Activated T-helper 1 cell treated with anti-CD3 and anti-CD28 coated beads, Interleukin-2, amount 50 U/mL, for 16 hours (primary cell): ENCODE measurements around the gene AIFM1.
A peak's percentile ranks its signal among the peaks of the same experiment; 100 is the strongest.
"Not testable (repeated sequence)": the region's sequence is repeated elsewhere in the genome, so short reads cannot be mapped to it uniquely, and the experiment has no call there.

Experiments
- DNase-seq, 2 donors: peaks; one replicate each; pipeline ENCODE4 v3.0.0-alpha.2; 2020; ENCODE audit warnings: low read depth in 1 of 2, low spot score in 1 of 2

Gene AIFM1

DNA sequence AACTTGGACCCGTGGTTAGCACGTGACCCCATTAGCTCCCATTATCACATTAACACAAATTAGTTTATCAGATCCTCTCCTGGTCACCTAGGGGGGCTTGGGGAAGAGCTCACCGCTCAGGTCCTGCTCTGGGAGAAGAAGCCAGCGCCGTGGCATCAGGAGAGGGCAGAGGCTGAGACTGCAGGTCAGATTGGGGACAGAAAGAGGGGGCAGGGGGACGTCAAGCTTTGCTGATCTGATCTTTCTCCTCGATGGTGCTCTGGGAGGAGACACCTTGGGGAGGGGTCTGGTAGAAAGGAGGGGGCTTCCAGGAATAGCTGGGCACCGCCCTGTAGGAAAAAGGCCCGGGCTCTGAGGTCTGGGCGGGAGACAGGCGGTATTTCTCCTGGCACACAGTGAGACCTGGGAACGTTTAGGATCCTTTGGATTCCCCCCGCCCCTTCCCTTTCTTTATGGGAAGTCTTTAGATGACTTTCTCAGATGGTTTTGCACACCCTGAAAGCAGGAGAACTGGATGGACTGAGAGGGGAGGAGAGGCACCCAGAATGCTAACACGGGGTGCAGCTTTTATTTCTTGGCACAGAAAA, 46.2 kb downstream of the AIFM1 start:
- DNase-seq: no peak

DNA sequence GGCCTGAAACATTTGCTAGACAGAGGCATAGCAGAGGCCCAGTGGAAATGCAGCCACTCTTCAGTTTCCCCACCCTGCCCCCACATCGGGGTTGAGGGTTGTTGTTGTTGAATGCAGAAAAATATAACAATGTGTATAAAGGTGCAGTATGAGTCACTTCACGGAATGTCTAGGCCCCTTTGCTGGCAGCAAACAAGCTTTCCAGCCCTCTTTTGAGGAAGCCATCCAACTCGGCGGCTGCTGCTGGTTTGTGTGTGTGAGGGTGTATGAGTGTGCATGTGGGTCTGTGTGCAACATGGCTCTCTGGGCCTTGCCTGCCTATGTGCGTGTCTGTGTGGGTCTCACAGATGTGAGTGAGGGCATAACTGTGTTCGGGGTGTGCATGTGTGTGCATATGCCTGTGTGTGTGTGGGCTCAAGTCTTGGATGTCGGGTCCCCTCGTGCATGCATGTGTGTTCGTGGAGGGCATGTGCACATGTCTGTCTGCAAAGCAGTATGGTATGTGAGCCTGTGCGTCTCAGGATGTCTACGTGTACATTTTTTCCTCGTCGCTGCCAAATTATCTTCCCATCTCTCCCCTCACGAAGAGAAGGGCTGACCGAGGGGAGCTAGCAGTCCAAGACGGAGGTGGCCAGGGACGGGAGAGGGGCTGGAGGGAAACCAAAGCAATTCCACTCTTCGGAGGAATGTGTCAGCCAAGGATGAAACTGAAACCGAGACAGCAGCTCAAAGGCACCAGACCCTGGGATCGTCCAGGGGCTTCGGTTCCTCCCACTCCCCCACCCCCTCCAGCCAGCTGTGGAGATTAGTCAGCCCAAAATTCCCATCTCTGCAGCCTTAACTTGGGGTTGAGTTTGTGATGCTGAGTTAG, 47.0 kb downstream of the AIFM1 start:
- no peak for DNase-seq

DNA sequence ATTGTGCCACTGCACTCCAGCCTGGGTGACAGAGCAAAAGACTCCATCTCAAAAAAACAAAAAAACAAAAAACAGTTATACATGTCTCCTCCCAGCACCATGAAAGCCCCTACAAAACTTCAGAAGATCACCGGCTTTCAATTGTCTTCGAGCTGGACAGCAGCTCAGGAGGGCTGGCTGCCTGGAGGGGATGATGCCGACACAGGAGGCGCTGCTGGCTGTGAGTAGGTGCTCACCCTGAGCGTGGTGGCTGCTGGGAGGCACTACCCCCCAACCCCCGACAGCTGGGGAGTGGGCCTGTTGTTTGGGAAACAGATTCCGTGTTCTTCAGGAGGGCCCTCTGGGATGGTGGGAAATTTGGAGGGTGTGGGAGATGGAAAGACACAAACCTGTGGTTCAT, 48.5 kb downstream of the AIFM1 start:
- DNase-seq: no peak

DNA sequence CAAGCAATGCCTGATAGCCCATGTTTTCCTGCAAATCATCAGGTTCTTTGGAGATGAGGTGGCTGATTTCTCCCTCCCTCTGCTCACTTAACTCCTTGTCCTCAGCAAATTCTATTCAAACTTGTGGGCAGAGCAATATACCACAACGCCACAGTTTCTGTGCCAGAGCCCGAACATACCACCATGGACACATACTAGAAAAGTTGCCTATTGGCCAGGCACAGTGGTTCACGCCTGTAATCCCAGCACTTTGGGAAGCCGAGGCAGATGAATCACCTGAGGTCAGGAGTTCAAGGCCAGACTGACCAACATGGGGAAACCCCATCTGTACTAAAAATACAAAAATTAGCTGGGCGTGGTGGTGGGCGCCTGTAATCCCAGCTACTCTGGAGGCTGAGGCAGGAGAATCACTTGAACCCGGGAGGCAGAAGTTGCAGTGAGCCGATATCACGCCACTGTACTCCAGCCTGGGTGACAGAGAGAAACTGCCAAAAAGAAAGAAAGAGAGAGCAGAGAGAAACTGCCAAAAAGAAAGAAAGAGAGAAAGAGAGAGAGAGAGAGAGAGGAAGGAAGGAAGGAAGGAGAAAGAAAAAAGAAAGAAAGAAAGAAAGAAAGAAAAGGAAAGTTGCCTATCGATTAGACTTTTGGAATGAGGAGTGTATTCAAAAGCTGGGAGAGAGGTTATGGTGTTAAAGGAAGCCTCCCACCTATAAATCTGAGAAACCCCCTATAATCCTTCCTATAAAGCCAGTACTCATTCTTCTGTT, 50.3 kb downstream of the AIFM1 start:
- not testable (repeated sequence) for DNase-seq

DNA sequence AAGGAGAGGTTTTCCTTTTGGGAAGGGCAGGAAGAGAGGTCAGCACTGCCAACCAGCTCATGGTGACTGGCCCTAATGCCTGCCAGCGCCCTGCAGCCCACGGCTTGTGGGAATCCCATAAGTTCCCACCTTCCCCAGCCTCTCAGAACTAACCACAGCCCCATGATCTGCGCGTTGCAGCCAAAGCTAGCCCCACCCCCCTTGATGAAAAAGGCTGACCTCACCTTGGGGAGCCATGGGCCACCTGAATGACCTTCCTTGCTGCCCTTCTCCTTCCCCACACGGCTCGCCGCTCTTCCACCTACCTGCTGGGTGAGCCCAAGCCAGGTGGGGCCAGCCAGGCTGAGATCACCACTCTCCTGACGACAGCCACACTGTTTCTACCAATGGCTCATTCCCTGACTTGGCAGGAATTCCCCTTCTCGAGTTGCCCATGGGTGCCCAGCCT, 51.5 kb downstream of the AIFM1 start:
- DNase-seq: no peak

DNA sequence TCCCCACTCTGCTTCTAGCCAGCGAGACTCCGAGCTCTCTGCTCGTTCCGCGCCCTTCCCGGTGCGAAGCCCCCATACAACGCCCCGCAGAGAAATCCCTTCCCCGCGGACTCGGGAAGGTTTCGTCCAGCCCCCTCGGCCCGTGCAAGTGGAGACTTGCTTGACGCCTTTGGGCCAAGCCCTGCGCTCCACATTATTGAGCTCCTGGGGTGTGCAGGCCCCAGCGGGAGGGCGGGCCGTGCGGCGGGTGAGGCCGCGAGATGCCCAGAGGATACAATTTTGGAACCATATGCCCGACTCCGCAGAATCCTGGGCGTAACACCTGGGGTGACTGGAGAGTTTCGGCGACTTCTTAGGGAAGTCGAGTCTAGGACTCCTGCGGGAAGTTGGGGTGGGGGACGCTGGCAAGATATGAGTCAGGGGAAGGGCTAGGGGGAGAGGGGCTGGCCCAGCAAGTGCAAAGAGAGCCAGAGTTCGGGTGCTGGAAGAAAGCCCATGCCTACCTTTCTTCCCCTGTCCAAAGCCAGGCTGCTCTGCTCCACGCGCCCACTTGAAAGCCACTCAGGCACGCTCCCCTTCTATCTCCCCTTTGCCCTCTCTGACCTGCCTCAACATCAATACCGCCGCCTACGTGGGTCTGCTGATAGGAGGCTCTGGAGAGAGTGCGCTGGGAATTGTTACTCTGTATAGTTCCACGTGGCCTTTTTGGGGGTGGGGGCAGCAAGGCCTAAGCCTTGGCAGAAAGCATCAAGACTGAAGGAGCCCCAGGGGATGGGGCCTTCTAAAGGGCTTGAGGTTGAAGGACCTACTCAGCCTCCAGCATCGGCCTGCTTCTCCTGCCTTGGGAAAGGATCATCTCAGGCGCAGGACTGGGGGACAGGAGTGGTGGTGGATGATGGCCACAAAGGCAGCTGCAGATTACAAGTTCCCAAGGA, 54.2 kb downstream of the AIFM1 start:
- DNase-seq: no peak

DNA sequence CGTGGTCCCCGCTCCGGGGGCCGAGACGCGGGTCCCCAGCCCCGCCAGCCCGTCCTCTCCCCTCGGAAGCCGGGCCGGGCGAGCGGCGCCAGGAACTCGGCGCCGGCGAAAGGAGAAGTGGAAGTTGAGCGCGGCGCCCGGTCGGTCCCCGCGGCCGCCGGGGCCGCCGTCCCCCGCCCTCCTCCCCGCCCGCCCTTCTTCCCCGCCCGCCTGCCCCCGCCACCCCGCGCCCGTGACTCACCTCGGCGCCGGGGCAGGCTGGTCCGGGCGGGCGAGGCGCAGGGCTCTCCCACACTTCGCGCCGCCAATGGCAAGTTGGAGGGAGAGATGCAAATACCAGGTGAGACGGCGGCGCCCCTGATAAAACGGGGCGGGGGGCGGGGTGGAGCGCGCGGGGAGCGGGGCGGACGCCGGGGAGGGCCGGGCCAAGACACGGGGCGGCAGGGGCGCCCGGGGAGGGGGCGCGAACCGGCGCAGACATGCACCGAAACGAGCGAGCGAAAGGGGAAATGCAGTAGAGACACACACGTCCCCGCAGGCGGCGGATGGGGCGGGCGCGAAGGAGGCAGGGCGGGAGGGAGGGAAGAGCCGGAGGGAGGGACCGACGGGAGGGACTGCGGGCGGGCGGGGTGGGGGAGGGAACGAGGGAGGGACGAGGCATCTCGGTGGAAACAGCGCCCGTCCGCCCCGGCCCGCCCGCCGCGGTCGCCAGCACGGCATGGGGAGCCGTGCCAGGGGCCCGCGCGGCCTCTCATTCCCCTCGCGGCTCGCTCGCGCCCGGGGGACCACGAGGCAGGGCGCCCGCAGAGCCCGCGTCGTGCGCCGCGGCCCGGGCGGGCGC, 55.0 kb downstream of the AIFM1 start, which contains the start of gene ELF4:
TSS of gene ELF4 (minus strand) at position 119 of the 841 bp plus-strand sequence. CDS start 29,167 bp downstream, outside the sequence.
- peak in 1 of 2 donors; percentile 40 for DNase-seq

DNA sequence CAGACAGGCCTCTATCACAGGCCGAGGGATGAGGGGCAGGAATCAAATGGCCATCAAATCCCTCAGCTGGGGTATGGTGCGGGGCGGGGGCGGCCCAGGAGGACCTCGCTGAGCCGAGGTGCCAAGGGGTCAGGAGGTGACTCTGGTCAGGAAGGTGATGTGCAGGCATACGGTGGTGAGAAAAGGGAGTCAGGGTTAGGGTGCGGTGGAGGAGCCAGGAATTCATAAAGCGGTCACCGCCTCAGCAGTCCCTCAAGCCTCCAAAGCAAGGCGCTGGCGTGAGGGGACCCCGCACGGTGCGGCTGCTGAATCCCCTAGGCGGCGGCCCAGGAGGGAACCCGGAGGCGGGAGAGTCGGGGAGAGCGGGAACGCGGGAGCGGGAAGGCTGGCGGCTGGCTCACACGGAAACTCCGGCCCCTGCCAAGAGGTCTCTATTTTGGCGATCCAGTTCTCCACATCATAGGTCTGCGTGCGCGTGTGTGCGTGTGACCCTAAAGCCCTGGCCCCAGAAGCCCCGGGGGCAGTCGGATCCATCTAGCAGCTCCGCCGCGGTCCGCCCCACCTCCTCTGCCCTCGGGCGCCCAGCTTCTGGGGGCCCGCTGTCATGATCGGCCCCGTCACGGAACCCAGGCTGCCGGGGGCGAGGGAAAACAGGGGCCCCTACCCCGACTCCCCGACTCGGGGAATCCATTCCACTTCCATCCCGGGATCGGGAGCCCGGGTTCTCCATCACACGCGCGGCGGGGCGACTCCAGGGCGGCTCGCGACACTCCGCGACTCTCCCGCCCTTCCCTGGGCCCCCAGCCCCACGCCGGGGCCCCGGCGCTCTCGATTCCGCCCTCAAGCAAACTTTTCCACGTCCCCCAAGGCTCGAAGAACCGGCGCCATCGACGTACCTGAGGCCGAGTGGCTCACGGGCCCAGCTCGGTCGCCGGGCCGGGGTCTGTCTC, 55.9 kb downstream of the AIFM1 start:
- DNase-seq: no peak

DNA sequence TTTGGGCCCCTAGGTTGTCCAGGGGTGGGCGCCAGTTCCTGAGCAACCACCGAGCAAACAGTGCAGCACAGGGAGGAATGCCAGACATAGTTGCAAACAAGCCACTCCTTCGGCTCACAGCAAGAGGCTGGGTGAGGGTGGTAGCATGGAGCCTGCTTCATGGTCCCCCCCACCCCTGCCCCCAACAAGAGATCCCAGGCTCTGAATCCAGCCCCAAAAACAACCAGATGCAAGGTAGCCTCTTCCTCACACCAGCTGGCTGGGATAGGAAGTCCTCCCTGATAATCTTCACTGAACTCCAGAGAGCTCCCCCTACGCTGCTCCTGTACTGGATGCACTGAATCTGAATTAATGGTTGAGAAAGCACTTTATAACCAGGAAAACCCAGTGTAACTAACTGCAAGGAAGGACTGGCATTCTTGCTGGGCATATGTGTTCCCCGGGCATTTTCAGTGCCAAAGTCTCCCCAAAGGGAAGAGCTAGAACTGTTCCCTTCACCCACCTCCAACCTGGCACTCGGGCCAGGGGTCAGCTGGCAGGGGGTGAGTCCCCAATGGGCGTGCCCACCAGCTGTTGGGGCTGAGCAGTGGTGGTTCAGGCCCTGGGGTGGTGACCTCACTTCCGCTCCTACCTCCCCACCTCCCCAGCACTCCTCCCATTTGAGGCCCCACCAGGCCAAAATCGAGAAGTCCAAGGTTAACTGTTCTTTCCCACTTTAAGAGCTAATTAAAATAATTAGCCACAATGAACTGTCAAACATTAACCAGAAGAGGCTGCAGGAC, 56.8 kb downstream of the AIFM1 start:
- DNase-seq: no peak

DNA sequence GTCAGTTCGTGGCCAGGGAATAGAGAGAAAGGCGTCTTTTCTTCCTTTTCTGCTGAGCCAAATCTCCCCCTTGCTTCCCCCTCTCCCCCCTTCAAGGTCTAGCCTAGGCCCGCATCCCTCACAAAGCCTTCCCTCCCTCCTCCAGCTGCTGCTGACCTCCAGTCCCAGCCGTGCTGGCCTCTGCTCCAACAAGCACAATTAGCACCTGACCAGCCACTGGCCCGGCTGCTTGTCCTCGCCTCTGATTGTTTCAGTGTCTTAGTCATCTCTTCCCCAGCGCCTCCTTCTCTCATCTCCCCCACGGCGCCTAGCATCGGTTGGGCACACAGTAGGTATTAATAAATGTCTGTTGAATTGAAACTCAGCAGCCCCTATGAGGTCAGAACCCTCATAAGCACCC, 59.6 kb downstream of the AIFM1 start:
- no peak for DNase-seq

DNA sequence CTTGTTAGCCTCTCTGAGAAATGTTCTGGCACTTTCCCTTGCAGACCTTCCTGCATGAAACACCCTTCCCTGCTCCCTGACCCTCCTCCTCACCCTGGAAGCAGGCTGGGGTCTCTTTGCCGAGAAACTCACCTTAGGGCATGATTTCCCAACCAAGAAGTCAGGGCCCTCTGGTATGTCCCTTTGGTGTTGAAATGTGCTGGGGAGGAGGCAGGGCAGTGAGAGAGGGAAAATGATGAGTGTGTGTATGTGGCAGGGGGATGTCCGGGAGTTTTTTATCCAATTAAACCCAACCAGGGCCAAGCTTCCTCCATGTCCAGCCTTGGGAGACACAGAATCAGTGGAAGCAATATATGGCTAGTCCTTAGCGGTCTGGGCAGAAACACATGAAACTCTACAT, 60.4 kb downstream of the AIFM1 start:
- no peak for DNase-seq

DNA sequence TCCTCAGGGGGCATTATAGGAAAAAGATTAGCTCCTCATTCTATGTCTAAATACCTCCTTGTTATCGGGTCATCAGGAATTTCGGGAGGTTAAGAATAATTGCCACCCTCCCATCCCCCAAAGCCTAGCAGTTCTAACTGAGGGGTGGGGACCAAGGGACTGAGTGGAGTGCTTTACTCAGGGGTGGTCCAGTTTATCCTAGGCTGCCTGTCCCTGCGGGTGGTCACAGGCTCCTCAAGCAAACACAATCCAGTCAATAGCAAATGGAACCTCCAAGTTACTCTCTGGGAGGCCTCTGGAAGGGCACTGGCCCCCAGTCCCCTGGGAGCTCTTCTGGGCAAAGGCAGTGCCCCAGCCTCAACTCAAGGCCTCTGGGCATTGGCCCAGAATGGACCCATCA, 62.0 kb downstream of the AIFM1 start:
- no peak for DNase-seq

DNA sequence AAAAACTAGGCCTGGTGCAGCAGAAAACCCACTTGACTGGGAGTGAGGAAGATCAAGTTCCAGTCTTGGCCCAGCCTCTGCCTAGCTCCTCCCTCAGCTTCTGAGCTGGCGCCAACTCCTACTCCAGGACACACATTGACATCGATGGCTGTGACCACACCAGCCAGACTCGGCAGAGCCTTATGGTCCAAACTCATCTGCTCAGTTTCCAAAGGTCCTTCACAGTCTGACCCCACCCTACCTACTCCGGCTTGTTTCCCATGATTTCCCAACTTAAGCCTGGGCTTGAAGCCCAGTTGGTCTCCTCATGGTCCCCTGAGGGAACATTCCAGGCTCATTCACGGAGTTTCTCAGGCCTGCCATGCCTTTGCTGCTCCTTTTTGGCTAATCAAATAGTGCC, 65.5 kb downstream of the AIFM1 start:
- DNase-seq: no peak

DNA sequence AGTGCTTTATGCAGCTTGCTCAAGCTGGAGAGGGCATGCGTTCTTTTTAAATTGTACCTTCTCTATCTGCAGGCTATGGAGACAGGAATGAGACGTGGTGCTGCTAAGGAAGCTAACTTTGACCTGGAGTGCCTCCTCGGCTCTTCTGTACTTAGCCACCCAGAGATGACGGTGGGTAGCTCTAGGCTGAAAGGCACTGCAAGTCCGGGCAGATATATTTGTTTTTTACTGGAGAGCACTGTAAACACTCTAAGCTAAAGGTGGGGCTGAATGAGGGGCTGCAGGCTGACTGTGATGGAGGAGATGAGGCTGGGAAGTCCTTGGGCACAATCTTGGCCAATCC, 67.5 kb downstream of the AIFM1 start:
- DNase-seq: no peak

DNA sequence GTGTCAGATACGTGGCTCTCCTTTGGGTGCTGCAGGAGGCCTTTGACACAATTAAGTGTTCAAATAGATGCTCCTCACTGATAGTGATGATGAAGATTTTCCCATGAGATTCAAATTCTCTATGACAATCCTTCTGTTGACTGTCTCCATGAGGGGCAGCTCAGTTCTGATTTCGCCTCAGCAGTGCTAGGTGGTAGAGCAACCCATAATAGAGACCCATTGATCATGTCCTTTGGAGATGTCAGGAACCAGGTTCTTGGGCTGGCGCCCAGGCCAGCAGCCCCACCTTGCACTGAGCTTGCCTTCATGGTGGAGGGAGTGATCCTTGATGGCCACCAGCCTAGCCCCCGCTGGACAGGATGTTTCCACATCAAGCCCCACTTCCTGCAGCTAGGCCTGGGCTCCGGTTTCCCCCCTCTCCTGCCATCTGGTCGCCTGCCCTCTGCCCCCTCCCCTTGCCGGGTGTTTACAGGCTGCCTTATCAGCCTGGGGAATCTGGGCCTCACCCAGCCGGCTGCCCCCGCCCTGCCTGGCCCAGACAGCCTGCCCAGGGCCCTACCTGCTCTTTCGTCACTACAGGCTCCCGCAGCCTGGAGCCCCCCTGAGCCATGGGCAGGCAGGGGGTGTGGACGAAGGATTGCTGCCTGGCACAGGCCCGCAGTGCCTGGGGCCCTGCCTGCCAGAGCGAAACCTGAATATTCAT, 68.0 kb downstream of the AIFM1 start:
- no peak for DNase-seq

DNA sequence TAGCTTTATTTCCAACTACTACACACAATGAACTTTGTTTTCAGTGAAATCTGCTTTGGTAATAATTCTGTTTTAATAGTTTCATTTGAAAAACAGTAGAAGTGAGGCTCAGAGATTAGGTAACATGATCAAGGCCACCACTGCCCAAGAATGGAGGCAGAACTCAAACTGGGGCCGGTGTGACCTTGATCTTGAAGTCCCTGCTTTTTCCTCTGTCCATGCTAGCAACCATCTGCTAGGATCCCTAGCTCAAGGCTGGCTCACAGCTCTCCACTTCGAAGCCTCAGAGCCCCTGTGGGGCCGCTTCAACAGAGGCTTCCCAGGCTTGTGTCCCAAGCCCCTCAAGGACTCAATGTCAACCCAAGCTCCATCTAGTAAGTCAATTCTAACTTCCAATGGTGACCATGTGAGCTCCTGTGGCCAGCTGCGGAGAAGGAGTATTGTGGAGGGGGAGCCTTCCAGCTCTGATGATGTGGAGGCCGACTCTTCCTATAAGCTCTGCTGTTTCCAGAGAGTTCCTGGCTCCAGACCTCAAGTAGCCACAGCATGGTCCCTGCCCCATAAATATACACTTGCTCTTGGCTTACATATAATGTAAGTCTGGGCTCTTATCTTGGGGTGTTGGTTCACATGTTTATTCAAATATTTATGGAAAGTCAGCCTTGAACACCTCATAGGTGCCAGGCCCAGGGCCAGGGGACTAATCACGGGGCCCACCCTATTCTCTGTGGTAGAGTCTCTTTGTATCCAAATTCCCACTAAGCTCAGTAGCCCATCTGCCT, 70.2 kb downstream of the AIFM1 start:
- DNase-seq: no peak

DNA sequence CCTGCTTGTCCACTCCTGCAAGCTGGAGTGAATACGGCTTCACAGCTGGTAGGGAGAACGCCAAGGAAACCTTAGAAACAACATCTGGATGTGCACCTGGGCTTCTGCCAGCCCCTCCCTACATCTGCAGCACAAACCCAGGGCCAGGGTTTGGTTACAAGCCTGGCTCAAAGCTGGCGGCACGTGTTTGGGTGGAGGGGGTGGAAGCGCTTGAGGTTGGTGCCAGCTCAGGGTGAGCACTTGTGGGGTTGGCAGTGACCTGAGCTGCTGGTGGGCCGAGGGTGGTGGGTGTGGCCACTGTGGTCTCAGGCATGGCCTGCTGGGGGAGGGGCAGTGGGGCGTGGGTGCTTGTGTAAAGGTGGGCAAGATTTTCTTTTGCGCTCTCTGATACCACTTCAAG, 70.9 kb downstream of the AIFM1 start:
- DNase-seq: no peak
